GM12878 (cell line): ENCODE results near the gene CARD19. TPM values are rescaled to one million over a fixed set of nuclear protein-coding genes. Genes with fewer than 3 reads are reported as not detected.

Source experiments
- ATAC-seq: fragments of 200-7000 bp; cut with Tn5 transposase; 3 replicates; pipeline ENCODE4 v1.9.1; 2020; ENCODE audit warnings: mild to moderate bottlenecking, moderate library complexity
- BruUV-seq: library from RNA; stranded (reverse); fragments of 400-500 nt; replicated peaks from 2 replicates; lab custom pipeline; 2021; lab: Mats Ljungman, UMichigan
- CTCF ChIA-PET: fragments of 300-600 bp; sonication (Branson Sonifier 250); formaldehyde crosslinking; extraction: SDS; loops from one replicate; lab custom pipeline; 2021; ENCODE audit warnings: inconsistent platforms; lab: Yijun Ruan, JAX
- POLR2A ChIA-PET: fragments of 350-600 bp; formaldehyde crosslinking; extraction: SDS; loops from one replicate; lab custom pipeline; 2021; ENCODE audit warnings: inconsistent platforms; lab: Charles Lee
- RAD21 ChIA-PET: fragments of 300-600 bp; sonication (Branson Sonifier 250); formaldehyde crosslinking; loops from one replicate; lab custom pipeline; 2023; ENCODE audit warnings: antibody characterized with exemption; ENCODE audit not compliant: unreplicated experiment; lab: Charles Lee
- SMC1A ChIA-PET: fragments of 300-600 bp; sonication (Branson Sonifier 250); formaldehyde crosslinking; loops from one replicate; lab custom pipeline; 2023; ENCODE audit not compliant: unreplicated experiment, uncharacterized antibody; lab: Charles Lee
- DNase-seq: peaks from one replicate; pipeline ENCODE4 v3.0.0-alpha.2; 2011; ENCODE audit warnings: low read depth, low spot score
- FAIRE-seq: peaks from 3 replicates; lab custom pipeline; 2011; peaks lifted over from hg19 to GRCh38; lab: Jason Lieb, UNC
- H2AFZ ChIP-seq: 2 replicates; pipeline ENCODE4 v1.6.0; 2011; ENCODE audit warnings: low read depth, low read length, control low read depth; ENCODE audit not compliant: control insufficient read depth
- H3K27ac ChIP-seq: 2 replicates; pipeline ENCODE4 v1.5.1; 2011; ENCODE audit warnings: control low read depth; ENCODE audit not compliant: control insufficient read depth, insufficient read depth
- H3K27me3 ChIP-seq, 2 experiments: replicated peaks in 1 of 2; 2 replicates each; pipeline versions ENCODE4 v1.6.0 to v1.6.1; 2011; ENCODE audit warnings: low read length in 1 of 2; ENCODE audit not compliant: control insufficient read depth in 2 of 2, insufficient read depth in 2 of 2
- H3K36me3 ChIP-seq, 2 experiments: 2 replicates each; pipeline ENCODE4 v1.5.1; 2011; ENCODE audit warnings: low read length in 1 of 2; ENCODE audit not compliant: control insufficient read depth in 2 of 2, insufficient read depth in 2 of 2
- H3K4me1 ChIP-seq: 2 replicates; pipeline ENCODE4 v1.6.1; 2011; ENCODE audit warnings: mild to moderate bottlenecking, low read length, moderate library complexity, mixed read lengths; ENCODE audit not compliant: control insufficient read depth, insufficient read depth
- H3K4me2 ChIP-seq: 2 replicates; pipeline ENCODE4 v1.6.0; 2011; ENCODE audit warnings: control low read depth; ENCODE audit not compliant: control insufficient read depth, insufficient read depth
- H3K4me3 ChIP-seq: fragments of 200-600 bp; sonication (generic); 2 replicates; pipeline ENCODE4 v1.5.1; 2016
- H3K79me2 ChIP-seq: 2 replicates; pipeline ENCODE4 v1.6.0; 2011; ENCODE audit warnings: low read length; ENCODE audit not compliant: control insufficient read depth, insufficient read depth
- H3K9ac ChIP-seq: 2 replicates; pipeline ENCODE4 v1.8.0; 2011; ENCODE audit warnings: low read length, control low read depth, mixed read lengths; ENCODE audit not compliant: control insufficient read depth, insufficient read depth
- H3K9me3 ChIP-seq: replicated peaks from 3 replicates; pipeline ENCODE4 v1.5.1; 2011; ENCODE audit warnings: mild to moderate bottlenecking, low read length; ENCODE audit not compliant: control insufficient read depth, insufficient read depth
- H4K20me1 ChIP-seq: 2 replicates; pipeline ENCODE4 v1.6.0; 2011; ENCODE audit not compliant: control insufficient read depth, insufficient read depth
- FOXK2 ChIP-seq: fragments of 450-650 bp; IDR thresholded peaks from 2 replicates; pipeline ENCODE4 v1.6.1; 2017; ENCODE audit warnings: mild to moderate bottlenecking, moderate library complexity
- LARP7 ChIP-seq: fragments of 450-650 bp; IDR thresholded peaks from 2 replicates; pipeline ENCODE4 v1.6.1; 2017; ENCODE audit warnings: mild to moderate bottlenecking
- WGBS: methylation state at CpG from one replicate; pipeline ENCODE4 v1.1.6; 2016; ENCODE audit warnings: low lambda C conversion rate; ENCODE audit not compliant: insufficient replicate concordance, insufficient coverage; ENCODE audit errors: missing lambda C conversion rate; 5-methylcytosine and 5-hydroxymethylcytosine counted together
- in situ Hi-C: fragments of 300-500 bp; cut with MboI; formaldehyde crosslinking; loops from 9 replicates; pipeline ENCODE4 v1.14.3; 2018; ENCODE audit warnings: mixed read lengths
- intact Hi-C: fragments of 100-400 bp; cut with micrococcal nuclease; formaldehyde crosslinking; loops from one replicate; pipeline ENCODE4 v1.14.2; 2022; ENCODE audit not compliant: unreplicated experiment
- polyA plus RNA-seq, 11 experiments: library from polyadenylated mRNA; depleted of rRNA in 4 of 11; unstranded in 6 of 11; stranded (reverse) in 5 of 11; fragments of >200 nt; fragmentation: Nextera tagmentation in 4 of 11; fragmentation: Illumina TruSeq in 1 of 11; extraction: Ambion mirVana in 4 of 11; extraction: Trizol in 1 of 11; gene quantifications; 1 replicate in 1 of 11; 2 replicates in 10 of 11; pipeline versions ENCODE4 v1.2.1 to v1.2.3, GENCODE V29; 2011 to 2016; ENCODE audit warnings: inconsistent platforms in 2 of 11, missing spikeins in 2 of 11, low read depth in 1 of 11
- total RNA-seq, 4 experiments: library from RNA; depleted of rRNA in 3 of 4; stranded (reverse); fragments of >200 nt in 3 of 4; fragmentation: Illumina TruSeq in 1 of 4; extraction: Trizol in 1 of 4; gene quantifications; 2 replicates each; pipeline versions ENCODE4 v1.2.1 to v1.2.3, GENCODE V29; 2013 to 2021

The CARD19 gene
- total and polyA plus RNA-seq, 10 of the 15 experiments (the other 5 are each of a cell fraction or from before 2014, with no cell fraction given) = 0.61 to 41.6 (median 19.9) TPM

- H3K27ac ChIP-seq = no peak overlapping the region
- TF ChIP-seq FOXK2 (no peak), LARP7 (no peak)
- TF ChIP-seq, all 136 proteins: peak for 0
- in situ Hi-C loops (loop anchor here (5.0 to 10.0 kb wide), 2 partner anchors 140 to 803 kb away; no protein-coding TSS in a partner anchor), intact Hi-C loops (loop anchor here (2.0 kb wide), 1 partner anchor 801 kb away; no protein-coding TSS in a partner anchor)
- Histone ChIP-seq H3K36me3 (no peaks in the 10 kb centered on the region), H3K4me2 (no peak overlapping the region), H3K27me3 (no peaks in the 10 kb centered on the region; a peak in 1 of 4 replicates), H3K4me3 (no peak overlapping the region), H4K20me1 (no peaks in the 10 kb centered on the region), H3K4me1 (no peaks in the 10 kb centered on the region; the same call in 1 of the 2 replicates), H3K79me2 (no peaks in the 10 kb centered on the region), H3K9ac (no peak overlapping the region), H2AFZ (no peak overlapping the region), H3K9me3 (no peaks in the 10 kb centered on the region; the same call in 2 of the 3 replicates)
- no peak for FAIRE-seq
- WGBS = 54% methylated on average over 11 of the region's 11 CpGs
- ChIA-PET POLR2A (interaction anchor here (0.7 kb wide), 2 partner anchors 24 to 468 kb away, joined by 3 read pairs; no protein-coding TSS in a partner anchor), SMC1A (interaction anchor here (1.1 kb wide), 1 partner anchor 53 kb away, joined by 3 read pairs; no protein-coding TSS in a partner anchor), RAD21 (interaction anchor here (1.3 to 1.8 kb wide), 3 partner anchors 53 to 158 kb away, joined by 3 to 5 read pairs (median 4); no protein-coding TSS in a partner anchor), CTCF (interaction anchor here (0.6 to 2.0 kb wide), 5 partner anchors 10 to 796 kb away, joined by 3 to 8 read pairs (median 3); no protein-coding TSS in a partner anchor)
- no TSS peak for BruUV-seq
- no peak for ATAC-seq
- DNase-seq = no peak
These were observed 66.0 kb downstream of the CARD19 start for GRCh38 chr9:93161786-93162562.

Other genes with a start within 250 kb of the CARD19 start
- 5.4 and 6.0 TPM in 2 replicates for gene ZNF484, start 218.2 kb upstream of the CARD19 start, total RNA-seq (2014; rRNA removed)
- gene ZNF484, start 218.2 kb upstream of the CARD19 start, total RNA-seq (2014; rRNA removed; fragmentation: Illumina TruSeq; extraction: Trizol) = 7.8 TPM in 2 replicates
- 3.5 and 4.1 TPM in 2 replicates for gene ZNF484, start 218.2 kb upstream of the CARD19 start, total RNA-seq (2021)
- 5.0 and 7.2 TPM in 2 replicates for gene ZNF484, start 218.2 kb upstream of the CARD19 start, polyA plus RNA-seq (2011; rRNA removed)
- gene ZNF484, start 218.2 kb upstream of the CARD19 start, polyA plus RNA-seq (2014; fragmentation: Illumina TruSeq; extraction: Trizol) = 3.7 and 4.3 TPM in 2 replicates
- gene ZNF484, start 218.2 kb upstream of the CARD19 start, polyA plus RNA-seq (2014; fragmentation: Nextera tagmentation; extraction: Ambion mirVana) = 1 to 10 TPM in 1 of 2 experiments, under 1 TPM in 1; 0.95 to 1.4 TPM
- gene ZNF484, start 218.2 kb upstream of the CARD19 start, polyA plus RNA-seq (2014; rRNA removed) = 1.9 and 2.1 TPM in 2 replicates
- gene ZNF484, start 218.2 kb upstream of the CARD19 start, polyA plus RNA-seq (2016; fragmentation: Nextera tagmentation; extraction: Ambion mirVana) = 1 to 10 TPM; 2.8 to 2.9 TPM
- gene FGD3, start 148.7 kb upstream of the CARD19 start, total RNA-seq (2014; rRNA removed) = 12.4 and 13.5 TPM in 2 replicates
- 6.6 and 6.9 TPM in 2 replicates for gene FGD3, start 148.7 kb upstream of the CARD19 start, total RNA-seq (2014; rRNA removed; fragmentation: Illumina TruSeq; extraction: Trizol)
- gene FGD3, start 148.7 kb upstream of the CARD19 start, total RNA-seq (2021) = 13.2 and 14.4 TPM in 2 replicates
- 9.0 and 18.1 TPM in 2 replicates for gene FGD3, start 148.7 kb upstream of the CARD19 start, polyA plus RNA-seq (2011; rRNA removed)
- 2.9 and 6.3 TPM in 2 replicates for gene FGD3, start 148.7 kb upstream of the CARD19 start, polyA plus RNA-seq (2014; fragmentation: Illumina TruSeq; extraction: Trizol)
- 1 to 10 TPM in 1 of 2 experiments, under 1 TPM in 1; 0.26 to 1.2 TPM for gene FGD3, start 148.7 kb upstream of the CARD19 start, polyA plus RNA-seq (2014; fragmentation: Nextera tagmentation; extraction: Ambion mirVana)
- 13.2 and 14.0 TPM in 2 replicates for gene FGD3, start 148.7 kb upstream of the CARD19 start, polyA plus RNA-seq (2014; rRNA removed)
- 10 to 100 TPM; 12.4 to 12.8 TPM for gene FGD3, start 148.7 kb upstream of the CARD19 start, polyA plus RNA-seq (2016; fragmentation: Nextera tagmentation; extraction: Ambion mirVana)
- 61.6 and 65.6 TPM in 2 replicates for gene SUSD3, start 37.5 kb upstream of the CARD19 start, total RNA-seq (2014; rRNA removed)
- 26.9 and 29.8 TPM in 2 replicates for gene SUSD3, start 37.5 kb upstream of the CARD19 start, total RNA-seq (2014; rRNA removed; fragmentation: Illumina TruSeq; extraction: Trizol)
- gene SUSD3, start 37.5 kb upstream of the CARD19 start, total RNA-seq (2021) = 37.6 and 39.8 TPM in 2 replicates
- gene SUSD3, start 37.5 kb upstream of the CARD19 start, polyA plus RNA-seq (2011; rRNA removed) = 60.0 and 92.0 TPM in 2 replicates
- 5.4 and 14.1 TPM in 2 replicates for gene SUSD3, start 37.5 kb upstream of the CARD19 start, polyA plus RNA-seq (2014; fragmentation: Illumina TruSeq; extraction: Trizol)
- 10 to 100 TPM in 1 of 2 experiments, 1 to 10 TPM in 1; 2.5 to 15.1 TPM for gene SUSD3, start 37.5 kb upstream of the CARD19 start, polyA plus RNA-seq (2014; fragmentation: Nextera tagmentation; extraction: Ambion mirVana)
- gene SUSD3, start 37.5 kb upstream of the CARD19 start, polyA plus RNA-seq (2014; rRNA removed) = 72.4 and 79.6 TPM in 2 replicates
- 10 to 100 TPM; 30.9 to 31.3 TPM for gene SUSD3, start 37.5 kb upstream of the CARD19 start, polyA plus RNA-seq (2016; fragmentation: Nextera tagmentation; extraction: Ambion mirVana)
- 18.6 and 23.0 TPM in 2 replicates for gene NINJ1, start 38.0 kb downstream of the CARD19 start, total RNA-seq (2014; rRNA removed)
- gene NINJ1, start 38.0 kb downstream of the CARD19 start, total RNA-seq (2014; rRNA removed; fragmentation: Illumina TruSeq; extraction: Trizol) = 8.0 TPM in 2 replicates
- gene NINJ1, start 38.0 kb downstream of the CARD19 start, total RNA-seq (2021) = 15.1 and 16.6 TPM in 2 replicates
- 12.7 and 33.5 TPM in 2 replicates for gene NINJ1, start 38.0 kb downstream of the CARD19 start, polyA plus RNA-seq (2011; rRNA removed)
- gene NINJ1, start 38.0 kb downstream of the CARD19 start, polyA plus RNA-seq (2014; fragmentation: Illumina TruSeq; extraction: Trizol) = 2.5 and 8.7 TPM in 2 replicates
- 1 to 10 TPM in 1 of 2 experiments, under 1 TPM in 1; 0.64 to 2.5 TPM for gene NINJ1, start 38.0 kb downstream of the CARD19 start, polyA plus RNA-seq (2014; fragmentation: Nextera tagmentation; extraction: Ambion mirVana)
- 23.7 and 27.5 TPM in 2 replicates for gene NINJ1, start 38.0 kb downstream of the CARD19 start, polyA plus RNA-seq (2014; rRNA removed)
- 10 to 100 TPM; 19.1 to 19.3 TPM for gene NINJ1, start 38.0 kb downstream of the CARD19 start, polyA plus RNA-seq (2016; fragmentation: Nextera tagmentation; extraction: Ambion mirVana)
- not detected in 2 replicates for gene WNK2, start 87.9 kb downstream of the CARD19 start, total RNA-seq (2014; rRNA removed)
- gene WNK2, start 87.9 kb downstream of the CARD19 start, total RNA-seq (2014; rRNA removed; fragmentation: Illumina TruSeq; extraction: Trizol) = not detected in 2 replicates
- 0.08 and 0.15 TPM in 2 replicates for gene WNK2, start 87.9 kb downstream of the CARD19 start, total RNA-seq (2021)
- not detected in 2 replicates for gene WNK2, start 87.9 kb downstream of the CARD19 start, polyA plus RNA-seq (2011; rRNA removed)
- gene WNK2, start 87.9 kb downstream of the CARD19 start, polyA plus RNA-seq (2014; fragmentation: Illumina TruSeq; extraction: Trizol) = not detected in 2 replicates
- gene WNK2, start 87.9 kb downstream of the CARD19 start, polyA plus RNA-seq (2014; fragmentation: Nextera tagmentation; extraction: Ambion mirVana) = not detected
- not detected in 2 replicates for gene WNK2, start 87.9 kb downstream of the CARD19 start, polyA plus RNA-seq (2014; rRNA removed)
- gene WNK2, start 87.9 kb downstream of the CARD19 start, polyA plus RNA-seq (2016; fragmentation: Nextera tagmentation; extraction: Ambion mirVana) = not detected